Measurements from ENCODE around the gene SCAF8.

SCAF8 gene

GRCh38 chr6:154839546-154839945 lies 106.3 kb downstream of the SCAF8 start:
- H3K36me3 ChIP-seq (ENCODE audit: insufficient read depth, low read length) = 0 out of 2 replicates have a peak, but pooled peaks cover 3% of the 10 kb centered on the region
- H3K4me3 ChIP-seq (ENCODE audit: low read depth, low read length) = no peak overlapping the region
- peaks cover 27% of the 10 kb centered on the region for H3K79me2 ChIP-seq (ENCODE audit: control insufficient read depth, insufficient read depth, low read length, unreplicated experiment)
- no peaks in the 10 kb centered on the region for H3K27me3 ChIP-seq (ENCODE audit: insufficient read depth, low read length)
- H3K27ac ChIP-seq (ENCODE audit: low read depth, low read length) = no peak overlapping the region
- no peaks in the 10 kb centered on the region for H3K4me1 ChIP-seq (ENCODE audit: control insufficient read depth, insufficient read depth, low read length, unreplicated experiment)
- H2AFZ ChIP-seq (ENCODE audit: low read length, unreplicated experiment) = no peak overlapping the region

DNA sequence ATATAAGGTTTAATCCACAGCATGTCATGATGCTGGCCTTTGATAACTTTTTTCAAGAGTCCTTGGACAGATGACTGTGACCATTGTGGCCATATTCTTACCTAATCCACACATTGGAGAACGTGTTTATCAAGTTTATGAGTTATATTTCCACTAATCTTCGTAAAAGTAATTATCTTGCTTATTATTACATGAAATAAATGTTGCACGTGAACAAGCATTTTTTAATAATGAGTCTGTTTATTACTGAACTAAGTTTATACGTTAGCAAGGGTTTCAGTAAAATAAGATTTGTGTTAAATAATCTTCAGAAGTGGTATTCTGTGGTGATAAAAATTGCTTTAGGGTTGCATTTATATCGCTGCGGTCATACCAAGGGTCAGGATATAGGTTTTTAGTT lies 107.1 kb downstream of the SCAF8 start:
- H3K27me3 ChIP-seq (ENCODE audit: insufficient read depth, low read length) = no peaks in the 10 kb centered on the region
- H3K27ac ChIP-seq (ENCODE audit: low read depth, low read length) = no peak overlapping the region
- H2AFZ ChIP-seq (ENCODE audit: low read length, unreplicated experiment) = no peak overlapping the region
- H3K36me3 ChIP-seq (ENCODE audit: insufficient read depth, low read length) = 0 out of 2 replicates have a peak, but pooled peaks cover 3% of the 10 kb centered on the region
- H3K4me3 ChIP-seq (ENCODE audit: low read depth, low read length) = no peak overlapping the region
- H3K4me1 ChIP-seq (ENCODE audit: control insufficient read depth, insufficient read depth, low read length, unreplicated experiment) = no peaks in the 10 kb centered on the region
- H3K79me2 ChIP-seq (ENCODE audit: control insufficient read depth, insufficient read depth, low read length, unreplicated experiment) = peaks cover 31% of the 10 kb centered on the region

DNA sequence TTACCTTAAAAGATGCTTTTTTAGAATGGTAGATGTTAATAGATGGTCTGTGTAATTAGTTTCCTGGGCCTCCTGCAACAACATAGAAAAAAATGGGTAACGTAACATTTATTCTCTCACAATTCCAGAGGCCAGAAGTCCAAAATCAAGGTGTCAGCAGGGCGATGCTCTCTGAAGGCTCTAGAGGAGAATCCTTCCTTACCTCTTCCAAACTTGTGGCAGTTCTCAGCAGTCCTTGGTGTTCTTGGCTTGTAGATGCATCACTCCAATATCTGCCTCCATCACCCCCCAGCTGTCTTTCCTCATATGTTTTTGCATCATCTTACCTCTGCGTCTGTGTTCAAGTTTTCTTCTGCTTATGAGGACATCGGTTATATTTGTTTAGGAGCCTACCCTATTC lies 107.9 kb downstream of the SCAF8 start:
- H3K4me1 ChIP-seq (ENCODE audit: control insufficient read depth, insufficient read depth, low read length, unreplicated experiment) = no peaks in the 10 kb centered on the region
- 0 out of 2 replicates have a peak, but pooled peaks cover 3% of the 10 kb centered on the region for H3K36me3 ChIP-seq (ENCODE audit: insufficient read depth, low read length)
- H3K27ac ChIP-seq (ENCODE audit: low read depth, low read length) = no peak overlapping the region
- no peak overlapping the region for H3K4me3 ChIP-seq (ENCODE audit: low read depth, low read length)
- H3K79me2 ChIP-seq (ENCODE audit: control insufficient read depth, insufficient read depth, low read length, unreplicated experiment) = peaks cover 33% of the 10 kb centered on the region
- no peak overlapping the region for H2AFZ ChIP-seq (ENCODE audit: low read length, unreplicated experiment)
- H3K27me3 ChIP-seq (ENCODE audit: insufficient read depth, low read length) = no peaks in the 10 kb centered on the region

DNA sequence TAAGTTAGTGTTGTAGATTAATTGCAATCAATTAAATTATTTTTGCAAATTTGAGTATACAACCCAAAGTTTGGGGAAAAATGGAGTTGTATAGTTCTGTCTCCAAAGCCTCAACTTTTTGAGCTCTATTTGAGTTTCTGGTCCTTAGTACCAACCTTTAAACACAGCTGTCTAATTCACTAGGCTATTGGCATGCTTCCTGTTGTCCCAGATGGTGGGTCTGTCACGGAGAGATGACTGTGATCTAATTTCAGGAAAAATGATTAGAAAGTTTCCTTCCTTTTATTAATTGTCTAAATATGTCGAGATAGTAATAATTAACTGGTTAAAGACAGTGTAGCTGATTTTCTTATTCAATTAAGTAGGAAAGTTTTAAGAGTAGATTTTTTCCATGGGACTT lies 109.6 kb downstream of the SCAF8 start:
- H3K4me1 ChIP-seq (ENCODE audit: control insufficient read depth, insufficient read depth, low read length, unreplicated experiment) = no peaks in the 10 kb centered on the region
- no peak overlapping the region for H2AFZ ChIP-seq (ENCODE audit: low read length, unreplicated experiment)
- H3K79me2 ChIP-seq (ENCODE audit: control insufficient read depth, insufficient read depth, low read length, unreplicated experiment) = peaks cover 44% of the 10 kb centered on the region
- no peak overlapping the region for H3K4me3 ChIP-seq (ENCODE audit: low read depth, low read length)
- no peaks in the 10 kb centered on the region for H3K27me3 ChIP-seq (ENCODE audit: insufficient read depth, low read length)
- H3K36me3 ChIP-seq (ENCODE audit: insufficient read depth, low read length) = 0 out of 2 replicates have a peak, but pooled peaks cover 3% of the 10 kb centered on the region
- no peak overlapping the region for H3K27ac ChIP-seq (ENCODE audit: low read depth, low read length)

- Histone ChIP-seq H3K4me1 (ENCODE audit: control insufficient read depth, insufficient read depth, low read length, unreplicated experiment) (no peaks in the 10 kb centered on the region), H3K79me2 (ENCODE audit: control insufficient read depth, insufficient read depth, low read length, unreplicated experiment) (peaks cover 37% of the 10 kb centered on the region), H3K36me3 (ENCODE audit: insufficient read depth, low read length) (0 out of 2 replicates have a peak, but pooled peaks cover 4% of the 10 kb centered on the region), H3K4me3 (ENCODE audit: low read depth, low read length) (no peak overlapping the region), H3K27me3 (ENCODE audit: insufficient read depth, low read length) (no peaks in the 10 kb centered on the region), H3K27ac (ENCODE audit: low read depth, low read length) (no peak overlapping the region), H2AFZ (ENCODE audit: low read length, unreplicated experiment) (no peak overlapping the region)
Measured at GRCh38 chr6:154847318-154847717, 114.1 kb downstream of the SCAF8 start.

GRCh38 chr6:154848580-154848979 lies 115.4 kb downstream of the SCAF8 start:
- Histone ChIP-seq H3K27me3 (ENCODE audit: insufficient read depth, low read length) (no peaks in the 10 kb centered on the region), H3K79me2 (ENCODE audit: control insufficient read depth, insufficient read depth, low read length, unreplicated experiment) (peaks cover 31% of the 10 kb centered on the region)

GRCh38 chr6:154849475-154849874 lies 116.3 kb downstream of the SCAF8 start:
- Histone ChIP-seq H3K4me1 (ENCODE audit: control insufficient read depth, insufficient read depth, low read length, unreplicated experiment) (no peaks in the 10 kb centered on the region), H3K27me3 (ENCODE audit: insufficient read depth, low read length) (no peaks in the 10 kb centered on the region), H3K4me3 (ENCODE audit: low read depth, low read length) (no peak overlapping the region), H3K27ac (ENCODE audit: low read depth, low read length) (no peak overlapping the region), H2AFZ (ENCODE audit: low read length, unreplicated experiment) (no peak overlapping the region), H3K36me3 (ENCODE audit: insufficient read depth, low read length) (0 out of 2 replicates have a peak, but pooled peaks cover 4% of the 10 kb centered on the region), H3K79me2 (ENCODE audit: control insufficient read depth, insufficient read depth, low read length, unreplicated experiment) (peaks cover 31% of the 10 kb centered on the region)

More at GRCh38 chr6:154848580-154848979, 115.4 kb downstream of the SCAF8 start:
- no peak overlapping the region for H2AFZ ChIP-seq (ENCODE audit: low read length, unreplicated experiment)
- H3K27ac ChIP-seq (ENCODE audit: low read depth, low read length) = no peak overlapping the region
- no peaks in the 10 kb centered on the region for H3K4me1 ChIP-seq (ENCODE audit: control insufficient read depth, insufficient read depth, low read length, unreplicated experiment)
- 0 out of 2 replicates have a peak, but pooled peaks cover 4% of the 10 kb centered on the region for H3K36me3 ChIP-seq (ENCODE audit: insufficient read depth, low read length)
- H3K4me3 ChIP-seq (ENCODE audit: low read depth, low read length) = no peak overlapping the region

- Histone ChIP-seq H3K4me3 (ENCODE audit: low read depth, low read length) (no peak overlapping the region), H3K27ac (ENCODE audit: low read depth, low read length) (no peak overlapping the region), H3K27me3 (ENCODE audit: insufficient read depth, low read length) (no peaks in the 10 kb centered on the region), H3K4me1 (ENCODE audit: control insufficient read depth, insufficient read depth, low read length, unreplicated experiment) (no peaks in the 10 kb centered on the region), H3K36me3 (ENCODE audit: insufficient read depth, low read length) (0 out of 2 replicates have a peak, but pooled peaks cover 6% of the 10 kb centered on the region), H2AFZ (ENCODE audit: low read length, unreplicated experiment) (no peak overlapping the region), H3K79me2 (ENCODE audit: control insufficient read depth, insufficient read depth, low read length, unreplicated experiment) (peaks cover 14% of the 10 kb centered on the region)
Measured at GRCh38 chr6:154852687-154853086, 119.5 kb downstream of the SCAF8 start.

DNA sequence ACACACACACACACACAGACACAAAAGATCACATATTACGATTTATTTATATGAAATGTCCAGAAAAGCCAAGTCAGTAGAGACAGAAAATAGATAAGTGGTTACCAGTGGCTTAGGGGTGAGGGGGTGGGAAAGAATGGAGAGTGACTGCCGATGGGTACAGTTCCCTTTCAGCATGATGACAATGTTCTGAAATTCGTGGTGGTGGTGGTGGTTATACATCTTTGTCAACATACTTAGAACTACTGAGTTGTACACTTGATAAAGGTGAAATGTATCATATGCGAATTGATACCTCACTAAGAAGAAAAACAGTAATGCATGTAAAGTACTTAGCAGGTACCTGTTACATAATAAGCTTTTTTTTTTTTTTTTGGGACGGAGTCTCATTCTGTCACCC lies 124.3 kb downstream of the SCAF8 start:
- H2AFZ ChIP-seq (ENCODE audit: low read length, unreplicated experiment) = no peak overlapping the region
- H3K27ac ChIP-seq (ENCODE audit: low read depth, low read length) = no peak overlapping the region
- H3K27me3 ChIP-seq (ENCODE audit: insufficient read depth, low read length) = no peaks in the 10 kb centered on the region
- H3K79me2 ChIP-seq (ENCODE audit: control insufficient read depth, insufficient read depth, low read length, unreplicated experiment) = no peaks in the 10 kb centered on the region
- H3K36me3 ChIP-seq (ENCODE audit: insufficient read depth, low read length) = 0 out of 2 replicates have a peak, but pooled peaks cover 3% of the 10 kb centered on the region
- no peaks in the 10 kb centered on the region for H3K4me1 ChIP-seq (ENCODE audit: control insufficient read depth, insufficient read depth, low read length, unreplicated experiment)
- H3K4me3 ChIP-seq (ENCODE audit: low read depth, low read length) = no peak overlapping the region

GRCh38 chr6:154861825-154862224 lies 128.6 kb downstream of the SCAF8 start:
- Histone ChIP-seq H3K27ac (ENCODE audit: low read depth, low read length) (no peak overlapping the region), H2AFZ (ENCODE audit: low read length, unreplicated experiment) (no peak overlapping the region), H3K36me3 (ENCODE audit: insufficient read depth, low read length) (no peaks in the 10 kb centered on the region; the same call in 1 of the 2 replicates), H3K4me3 (ENCODE audit: low read depth, low read length) (no peak overlapping the region), H3K79me2 (ENCODE audit: control insufficient read depth, insufficient read depth, low read length, unreplicated experiment) (no peaks in the 10 kb centered on the region), H3K4me1 (ENCODE audit: control insufficient read depth, insufficient read depth, low read length, unreplicated experiment) (no peaks in the 10 kb centered on the region), H3K27me3 (ENCODE audit: insufficient read depth, low read length) (no peaks in the 10 kb centered on the region)

DNA sequence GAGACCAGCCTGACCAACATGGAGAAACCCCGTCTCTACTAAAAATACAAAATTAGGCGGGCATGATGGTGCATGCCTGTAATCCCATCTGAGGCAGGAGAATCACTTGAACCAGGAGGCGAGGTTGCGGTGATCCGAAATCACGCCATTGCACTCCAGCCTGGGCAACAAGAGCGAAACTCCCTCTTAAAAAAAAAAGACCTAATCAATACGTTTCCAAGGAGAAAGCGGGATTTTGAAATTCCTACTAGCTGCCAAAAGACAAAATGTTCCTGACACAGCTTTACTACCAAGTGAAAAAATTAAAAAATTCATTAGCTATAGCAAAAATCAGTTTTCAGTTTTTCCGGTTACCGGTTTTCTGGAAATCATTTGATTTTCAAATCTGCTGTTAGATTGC lies 129.3 kb downstream of the SCAF8 start:
- Histone ChIP-seq H2AFZ (ENCODE audit: low read length, unreplicated experiment) (no peak overlapping the region), H3K27ac (ENCODE audit: low read depth, low read length) (no peak overlapping the region), H3K36me3 (ENCODE audit: insufficient read depth, low read length) (no peaks in the 10 kb centered on the region; the same call in 1 of the 2 replicates), H3K79me2 (ENCODE audit: control insufficient read depth, insufficient read depth, low read length, unreplicated experiment) (no peaks in the 10 kb centered on the region), H3K27me3 (ENCODE audit: insufficient read depth, low read length) (no peaks in the 10 kb centered on the region), H3K4me1 (ENCODE audit: control insufficient read depth, insufficient read depth, low read length, unreplicated experiment) (no peaks in the 10 kb centered on the region), H3K4me3 (ENCODE audit: low read depth, low read length) (no peak overlapping the region)

Data from ACC112 (cell line).